ENCODE measurements around the gene DDOST.

DNA sequence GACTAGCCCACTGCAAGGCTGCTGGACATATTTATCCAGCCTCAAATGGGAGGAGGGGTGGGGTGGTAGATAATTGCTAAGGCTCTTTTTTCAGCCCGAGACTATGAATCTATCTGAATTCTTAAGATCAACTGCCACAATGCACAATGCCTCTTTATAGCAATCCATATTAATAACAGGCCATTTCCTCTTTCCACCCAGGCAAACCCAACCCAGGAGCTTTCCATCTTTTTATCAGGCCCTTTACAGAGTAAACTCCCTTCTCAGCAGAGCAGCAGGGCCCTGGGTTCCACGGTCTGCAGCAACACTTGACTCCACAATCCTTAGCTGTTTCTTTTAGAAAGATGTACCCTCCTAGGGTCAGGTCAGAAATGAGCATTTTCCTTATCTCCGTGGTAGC, 806 bp downstream of the DDOST start:
- no peak for TF ChIP-seq POLR2A (IDR thresholded peaks at IDR 0.05)
- TF ChIP-seq, protein P1, sequence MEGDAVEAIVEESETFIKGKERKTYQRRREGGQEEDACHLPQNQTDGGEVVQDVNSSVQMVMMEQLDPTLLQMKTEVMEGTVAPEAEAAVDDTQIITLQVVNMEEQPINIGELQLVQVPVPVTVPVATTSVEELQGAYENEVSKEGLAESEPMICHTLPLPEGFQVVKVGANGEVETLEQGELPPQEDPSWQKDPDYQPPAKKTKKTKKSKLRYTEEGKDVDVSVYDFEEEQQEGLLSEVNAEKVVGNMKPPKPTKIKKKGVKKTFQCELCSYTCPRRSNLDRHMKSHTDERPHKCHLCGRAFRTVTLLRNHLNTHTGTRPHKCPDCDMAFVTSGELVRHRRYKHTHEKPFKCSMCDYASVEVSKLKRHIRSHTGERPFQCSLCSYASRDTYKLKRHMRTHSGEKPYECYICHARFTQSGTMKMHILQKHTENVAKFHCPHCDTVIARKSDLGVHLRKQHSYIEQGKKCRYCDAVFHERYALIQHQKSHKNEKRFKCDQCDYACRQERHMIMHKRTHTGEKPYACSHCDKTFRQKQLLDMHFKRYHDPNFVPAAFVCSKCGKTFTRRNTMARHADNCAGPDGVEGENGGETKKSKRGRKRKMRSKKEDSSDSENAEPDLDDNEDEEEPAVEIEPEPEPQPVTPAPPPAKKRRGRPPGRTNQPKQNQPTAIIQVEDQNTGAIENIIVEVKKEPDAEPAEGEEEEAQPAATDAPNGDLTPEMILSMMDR (IDR thresholded peaks at IDR 0.05), result no peak
